ENCODE results near the gene SDF2L1. TPM values are rescaled to one million over a fixed set of nuclear protein-coding genes. Genes with fewer than 3 reads are reported as not detected.

SDF2L1 gene
- total and polyA plus RNA-seq, 2 of the 13 experiments (the other 11 are each of a cell fraction or from before 2014, with no cell fraction given): 18.0 to 57.4 TPM

DNA sequence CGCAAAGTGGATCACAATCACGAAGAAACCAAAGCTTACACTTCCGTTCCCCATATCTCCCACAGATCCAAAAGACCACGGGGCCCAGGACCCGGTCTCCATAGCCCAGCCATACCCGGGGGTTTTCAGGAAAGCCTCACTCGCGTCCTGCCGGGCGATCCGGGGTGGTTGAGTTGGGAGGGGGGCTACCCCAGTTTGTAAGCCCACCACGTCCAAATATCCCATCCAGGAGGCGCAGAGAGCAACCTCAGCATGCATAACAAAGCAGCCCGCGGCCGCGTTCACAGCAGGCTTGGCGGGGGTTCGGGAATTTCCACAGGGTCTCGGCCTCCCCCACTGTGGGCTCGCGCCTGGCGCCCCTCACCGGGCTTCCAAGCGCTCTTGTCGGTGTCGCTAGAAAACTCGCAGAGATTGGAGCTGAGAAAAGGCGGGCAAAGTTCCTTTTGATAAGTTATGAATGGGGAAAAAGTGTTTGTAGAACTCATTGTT, 9.5 kb downstream of the SDF2L1 start (continued):
- TF ChIP-seq, protein P1, sequence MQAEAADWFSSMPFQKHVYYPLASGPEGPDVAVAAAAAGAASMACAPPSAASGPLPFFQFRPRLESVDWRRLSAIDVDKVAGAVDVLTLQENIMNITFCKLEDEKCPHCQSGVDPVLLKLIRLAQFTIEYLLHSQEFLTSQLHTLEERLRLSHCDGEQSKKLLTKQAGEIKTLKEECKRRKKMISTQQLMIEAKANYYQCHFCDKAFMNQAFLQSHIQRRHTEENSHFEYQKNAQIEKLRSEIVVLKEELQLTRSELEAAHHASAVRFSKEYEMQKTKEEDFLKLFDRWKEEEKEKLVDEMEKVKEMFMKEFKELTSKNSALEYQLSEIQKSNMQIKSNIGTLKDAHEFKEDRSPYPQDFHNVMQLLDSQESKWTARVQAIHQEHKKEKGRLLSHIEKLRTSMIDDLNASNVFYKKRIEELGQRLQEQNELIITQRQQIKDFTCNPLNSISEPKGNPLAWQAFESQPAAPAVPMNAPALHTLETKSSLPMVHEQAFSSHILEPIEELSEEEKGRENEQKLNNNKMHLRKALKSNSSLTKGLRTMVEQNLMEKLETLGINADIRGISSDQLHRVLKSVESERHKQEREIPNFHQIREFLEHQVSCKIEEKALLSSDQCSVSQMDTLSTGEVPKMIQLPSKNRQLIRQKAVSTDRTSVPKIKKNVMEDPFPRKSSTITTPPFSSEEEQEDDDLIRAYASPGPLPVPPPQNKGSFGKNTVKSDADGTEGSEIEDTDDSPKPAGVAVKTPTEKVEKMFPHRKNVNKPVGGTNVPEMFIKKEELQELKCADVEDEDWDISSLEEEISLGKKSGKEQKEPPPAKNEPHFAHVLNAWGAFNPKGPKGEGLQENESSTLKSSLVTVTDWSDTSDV (CRISPR knock-in tag; IDR thresholded peaks at IDR 0.05): 0 out of 2 replicates have a peak, but pooled peaks have one; percentile 59
- 0 out of 2 replicates have a peak, but pooled peaks have one; percentile 13 for TF ChIP-seq SMYD3 (CRISPR knock-in tag; IDR thresholded peaks at IDR 0.05)
- TF ChIP-seq ZNF543 (CRISPR knock-in tag; IDR thresholded peaks at IDR 0.05): 0 out of 2 replicates have a peak, but pooled peaks have one; percentile 27
- TF ChIP-seq, protein P2, sequence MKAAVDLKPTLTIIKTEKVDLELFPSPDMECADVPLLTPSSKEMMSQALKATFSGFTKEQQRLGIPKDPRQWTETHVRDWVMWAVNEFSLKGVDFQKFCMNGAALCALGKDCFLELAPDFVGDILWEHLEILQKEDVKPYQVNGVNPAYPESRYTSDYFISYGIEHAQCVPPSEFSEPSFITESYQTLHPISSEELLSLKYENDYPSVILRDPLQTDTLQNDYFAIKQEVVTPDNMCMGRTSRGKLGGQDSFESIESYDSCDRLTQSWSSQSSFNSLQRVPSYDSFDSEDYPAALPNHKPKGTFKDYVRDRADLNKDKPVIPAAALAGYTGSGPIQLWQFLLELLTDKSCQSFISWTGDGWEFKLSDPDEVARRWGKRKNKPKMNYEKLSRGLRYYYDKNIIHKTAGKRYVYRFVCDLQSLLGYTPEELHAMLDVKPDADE (CRISPR knock-in tag; IDR thresholded peaks at IDR 0.05): no peak
- TF ChIP-seq NFKBIZ (CRISPR knock-in tag; IDR thresholded peaks at IDR 0.05): no peak
- TF ChIP-seq BCL6 (CRISPR knock-in tag; IDR thresholded peaks at IDR 0.05): no peak
- TF ChIP-seq NAIF1 (CRISPR knock-in tag; IDR thresholded peaks at IDR 0.05; ENCODE audit: borderline replicate concordance): no peak
- peak; percentile 77; the same call in 1 of the 2 replicates for TF ChIP-seq ZNF234 (CRISPR knock-in tag; conservative IDR thresholded peaks at IDR 0.05)
- TF ChIP-seq LCORL (IDR thresholded peaks at IDR 0.05): no peak
- no peak for TF ChIP-seq LCORL (CRISPR knock-in tag; IDR thresholded peaks at IDR 0.05)
- TF ChIP-seq TAF1 (CRISPR knock-in tag; IDR thresholded peaks at IDR 0.05): peak; percentile 4; the same call in 1 of the 2 replicates
- no peak for TF ChIP-seq SALL2 (CRISPR knock-in tag; IDR thresholded peaks at IDR 0.05)
- 0 out of 2 replicates have a peak, but pooled peaks have one; percentile 7 for TF ChIP-seq SP4 (CRISPR knock-in tag; IDR thresholded peaks at IDR 0.05)
- TF ChIP-seq POLR2AphosphoS2 (IDR thresholded peaks at IDR 0.05; ENCODE audit: low read depth, low read length): no peak
- 0 out of 2 replicates have a peak, but pooled peaks have one; percentile 37 for TF ChIP-seq CAMTA2 (CRISPR knock-in tag; IDR thresholded peaks at IDR 0.05; ENCODE audit: borderline replicate concordance)
- TF ChIP-seq, protein P3, sequence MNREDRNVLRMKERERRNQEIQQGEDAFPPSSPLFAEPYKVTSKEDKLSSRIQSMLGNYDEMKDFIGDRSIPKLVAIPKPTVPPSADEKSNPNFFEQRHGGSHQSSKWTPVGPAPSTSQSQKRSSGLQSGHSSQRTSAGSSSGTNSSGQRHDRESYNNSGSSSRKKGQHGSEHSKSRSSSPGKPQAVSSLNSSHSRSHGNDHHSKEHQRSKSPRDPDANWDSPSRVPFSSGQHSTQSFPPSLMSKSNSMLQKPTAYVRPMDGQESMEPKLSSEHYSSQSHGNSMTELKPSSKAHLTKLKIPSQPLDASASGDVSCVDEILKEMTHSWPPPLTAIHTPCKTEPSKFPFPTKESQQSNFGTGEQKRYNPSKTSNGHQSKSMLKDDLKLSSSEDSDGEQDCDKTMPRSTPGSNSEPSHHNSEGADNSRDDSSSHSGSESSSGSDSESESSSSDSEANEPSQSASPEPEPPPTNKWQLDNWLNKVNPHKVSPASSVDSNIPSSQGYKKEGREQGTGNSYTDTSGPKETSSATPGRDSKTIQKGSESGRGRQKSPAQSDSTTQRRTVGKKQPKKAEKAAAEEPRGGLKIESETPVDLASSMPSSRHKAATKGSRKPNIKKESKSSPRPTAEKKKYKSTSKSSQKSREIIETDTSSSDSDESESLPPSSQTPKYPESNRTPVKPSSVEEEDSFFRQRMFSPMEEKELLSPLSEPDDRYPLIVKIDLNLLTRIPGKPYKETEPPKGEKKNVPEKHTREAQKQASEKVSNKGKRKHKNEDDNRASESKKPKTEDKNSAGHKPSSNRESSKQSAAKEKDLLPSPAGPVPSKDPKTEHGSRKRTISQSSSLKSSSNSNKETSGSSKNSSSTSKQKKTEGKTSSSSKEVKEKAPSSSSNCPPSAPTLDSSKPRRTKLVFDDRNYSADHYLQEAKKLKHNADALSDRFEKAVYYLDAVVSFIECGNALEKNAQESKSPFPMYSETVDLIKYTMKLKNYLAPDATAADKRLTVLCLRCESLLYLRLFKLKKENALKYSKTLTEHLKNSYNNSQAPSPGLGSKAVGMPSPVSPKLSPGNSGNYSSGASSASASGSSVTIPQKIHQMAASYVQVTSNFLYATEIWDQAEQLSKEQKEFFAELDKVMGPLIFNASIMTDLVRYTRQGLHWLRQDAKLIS (CRISPR knock-in tag; IDR thresholded peaks at IDR 0.05): no peak
- TF ChIP-seq, protein P4, sequence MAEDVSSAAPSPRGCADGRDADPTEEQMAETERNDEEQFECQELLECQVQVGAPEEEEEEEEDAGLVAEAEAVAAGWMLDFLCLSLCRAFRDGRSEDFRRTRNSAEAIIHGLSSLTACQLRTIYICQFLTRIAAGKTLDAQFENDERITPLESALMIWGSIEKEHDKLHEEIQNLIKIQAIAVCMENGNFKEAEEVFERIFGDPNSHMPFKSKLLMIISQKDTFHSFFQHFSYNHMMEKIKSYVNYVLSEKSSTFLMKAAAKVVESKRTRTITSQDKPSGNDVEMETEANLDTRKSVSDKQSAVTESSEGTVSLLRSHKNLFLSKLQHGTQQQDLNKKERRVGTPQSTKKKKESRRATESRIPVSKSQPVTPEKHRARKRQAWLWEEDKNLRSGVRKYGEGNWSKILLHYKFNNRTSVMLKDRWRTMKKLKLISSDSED (CRISPR knock-in tag; IDR thresholded peaks at IDR 0.05): no peak
- TF ChIP-seq FLYWCH1 (CRISPR knock-in tag; IDR thresholded peaks at IDR 0.05): no peak
- no peak for TF ChIP-seq ZMYM2 (CRISPR knock-in tag; IDR thresholded peaks at IDR 0.05)
- no peak for TF ChIP-seq ZNF816 (CRISPR knock-in tag; IDR thresholded peaks at IDR 0.05; ENCODE audit: borderline replicate concordance)
